ENCODE results near the gene CCN5. TPM values are rescaled to one million over a fixed set of nuclear protein-coding genes. Genes with fewer than 3 reads are reported as not detected.

CCN5 gene
- total RNA-seq, 1 donor from 2014 or later: not detected

DNA sequence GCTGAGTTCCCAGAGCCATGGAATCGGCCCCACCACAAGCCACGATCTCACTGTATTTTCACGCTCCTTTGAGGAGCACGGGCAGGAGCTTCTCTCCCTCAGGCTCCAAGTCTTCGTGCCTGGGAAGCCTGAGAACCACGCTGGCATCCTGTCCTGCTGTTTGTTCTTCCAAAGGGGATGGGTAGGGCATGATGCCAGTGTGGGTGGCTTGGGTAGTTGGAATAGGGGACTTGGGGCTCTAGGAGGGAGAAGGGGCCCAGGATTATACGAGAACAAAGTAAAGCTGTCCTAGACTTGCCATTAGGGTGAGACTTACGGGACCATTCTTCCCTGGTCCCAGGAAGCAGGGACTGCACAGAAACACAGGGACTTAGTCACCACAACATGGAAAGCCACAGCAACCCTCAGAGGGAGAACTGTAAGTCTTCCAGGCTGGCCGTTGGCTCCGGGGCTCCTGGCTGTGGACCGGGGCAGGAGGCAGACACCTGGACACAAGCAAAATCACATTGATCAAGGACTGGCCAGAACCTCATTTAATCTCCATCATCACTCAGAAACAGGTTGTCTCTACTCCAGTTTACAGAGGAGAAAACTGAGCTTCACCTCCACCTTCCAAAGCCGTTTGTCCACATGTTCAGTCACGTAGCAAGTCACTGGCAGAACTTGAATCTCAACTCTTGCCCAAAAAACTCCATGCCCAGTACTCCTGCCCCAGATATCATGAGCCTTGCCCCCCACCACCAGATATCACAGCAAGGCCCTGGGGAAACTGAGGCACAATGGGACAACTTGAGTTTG, 1.3 kb downstream of the CCN5 start:
- no peak for DNase-seq

- DNase-seq: no peak
Measured at GRCh38 chr20:44717986-44718385, 2.8 kb downstream of the CCN5 start.

DNA sequence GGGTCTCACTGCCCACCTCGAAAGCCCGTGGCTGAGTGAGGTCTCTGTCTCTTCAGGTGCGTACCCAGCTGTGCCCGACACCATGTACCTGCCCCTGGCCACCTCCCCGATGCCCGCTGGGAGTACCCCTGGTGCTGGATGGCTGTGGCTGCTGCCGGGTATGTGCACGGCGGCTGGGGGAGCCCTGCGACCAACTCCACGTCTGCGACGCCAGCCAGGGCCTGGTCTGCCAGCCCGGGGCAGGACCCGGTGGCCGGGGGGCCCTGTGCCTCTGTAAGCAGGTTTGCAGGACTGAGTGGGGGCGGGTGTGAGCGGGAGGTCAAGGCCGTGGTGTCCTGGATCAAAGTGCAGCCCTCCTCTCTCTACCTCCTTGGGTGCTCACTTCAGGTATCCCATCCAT, 4.7 kb downstream of the CCN5 start:
- no peak for DNase-seq

- DNase-seq: peak; percentile 30
Measured at GRCh38 chr20:44720621-44720996, 5.4 kb downstream of the CCN5 start.

- no peak for DNase-seq
Measured at GRCh38 chr20:44720997-44721784, 6.0 kb downstream of the CCN5 start.

GRCh38 chr20:44721785-44722054, 6.6 kb downstream of the CCN5 start:
- DNase-seq: no peak

- no peak for DNase-seq
Measured at GRCh38 chr20:44722990-44723389, 7.8 kb downstream of the CCN5 start.

GRCh38 chr20:44723391-44723790, 8.2 kb downstream of the CCN5 start:
- DNase-seq: no peak

- no peak for DNase-seq
Measured at GRCh38 chr20:44723798-44724362, 8.7 kb downstream of the CCN5 start.

GRCh38 chr20:44724423-44725091, 9.4 kb downstream of the CCN5 start:
- no peak for DNase-seq

DNA sequence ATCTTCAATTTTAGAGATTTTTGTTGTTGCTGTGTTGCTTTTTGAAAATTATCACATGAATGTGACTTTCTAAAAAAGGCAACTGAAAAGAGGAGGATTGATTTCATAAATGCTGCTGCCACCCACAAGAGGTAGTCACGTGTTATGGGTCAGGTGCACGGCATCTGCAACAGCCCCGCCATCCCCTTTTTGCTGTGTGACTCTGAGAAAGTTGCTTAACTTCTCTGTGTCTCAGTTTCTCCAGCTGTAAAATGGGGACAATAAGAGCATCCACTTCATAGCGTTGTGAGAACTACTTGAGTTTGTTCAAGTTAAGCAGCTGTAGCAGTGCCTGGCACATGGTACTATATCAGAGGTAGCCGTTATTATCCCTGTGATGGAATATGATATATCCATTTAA, 10.7 kb downstream of the CCN5 start:
- no peak for DNase-seq

- DNase-seq: no peak
Measured at GRCh38 chr20:44727039-44727438, 11.9 kb downstream of the CCN5 start.

- DNase-seq: no peak
Measured at GRCh38 chr20:44727651-44728050, 12.5 kb downstream of the CCN5 start.

- DNase-seq: no peak
Measured at GRCh38 chr20:44728801-44729443, 13.8 kb downstream of the CCN5 start.

DNA sequence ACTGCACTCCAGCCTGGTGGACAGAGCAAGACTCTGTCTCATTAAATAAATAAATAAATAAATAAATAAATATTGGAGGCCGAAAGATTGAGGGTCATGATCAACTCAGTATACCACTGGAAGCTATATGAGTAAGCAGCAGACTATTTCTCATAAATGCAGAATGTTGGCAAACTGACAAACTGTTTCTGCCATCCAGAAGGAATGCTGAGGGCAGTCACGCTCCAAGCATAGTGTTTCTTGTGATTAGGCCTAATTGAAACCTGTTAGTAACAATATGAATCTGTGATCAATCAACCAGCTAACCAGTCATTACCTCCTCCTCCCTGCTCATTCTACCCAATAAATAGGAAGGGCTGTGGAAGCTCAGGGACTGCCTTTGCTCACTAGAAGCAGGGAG, 15.3 kb downstream of the CCN5 start:
- no peak for DNase-seq

- no peak for DNase-seq
Measured at GRCh38 chr20:44731657-44732056, 16.5 kb downstream of the CCN5 start.

DNA sequence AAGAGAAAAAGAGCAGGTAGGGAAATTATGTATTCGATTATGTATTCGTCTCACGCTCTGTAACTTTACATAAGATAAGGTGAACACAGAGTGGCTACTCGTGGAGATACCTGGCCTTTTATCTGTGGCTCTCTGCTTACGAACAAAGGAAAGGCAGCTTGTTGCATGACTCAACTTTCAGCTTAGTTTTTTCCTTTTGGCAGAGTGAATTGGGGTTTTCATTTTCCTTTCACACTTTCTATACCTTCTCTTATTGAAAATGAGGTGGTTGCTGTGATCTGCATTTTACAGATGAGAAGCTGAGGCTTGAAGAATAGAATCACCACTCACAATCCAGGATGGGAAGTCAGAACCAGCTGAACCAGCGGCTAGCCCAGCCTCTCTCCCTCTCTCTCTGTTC, 17.2 kb downstream of the CCN5 start:
- DNase-seq: no peak

DNA sequence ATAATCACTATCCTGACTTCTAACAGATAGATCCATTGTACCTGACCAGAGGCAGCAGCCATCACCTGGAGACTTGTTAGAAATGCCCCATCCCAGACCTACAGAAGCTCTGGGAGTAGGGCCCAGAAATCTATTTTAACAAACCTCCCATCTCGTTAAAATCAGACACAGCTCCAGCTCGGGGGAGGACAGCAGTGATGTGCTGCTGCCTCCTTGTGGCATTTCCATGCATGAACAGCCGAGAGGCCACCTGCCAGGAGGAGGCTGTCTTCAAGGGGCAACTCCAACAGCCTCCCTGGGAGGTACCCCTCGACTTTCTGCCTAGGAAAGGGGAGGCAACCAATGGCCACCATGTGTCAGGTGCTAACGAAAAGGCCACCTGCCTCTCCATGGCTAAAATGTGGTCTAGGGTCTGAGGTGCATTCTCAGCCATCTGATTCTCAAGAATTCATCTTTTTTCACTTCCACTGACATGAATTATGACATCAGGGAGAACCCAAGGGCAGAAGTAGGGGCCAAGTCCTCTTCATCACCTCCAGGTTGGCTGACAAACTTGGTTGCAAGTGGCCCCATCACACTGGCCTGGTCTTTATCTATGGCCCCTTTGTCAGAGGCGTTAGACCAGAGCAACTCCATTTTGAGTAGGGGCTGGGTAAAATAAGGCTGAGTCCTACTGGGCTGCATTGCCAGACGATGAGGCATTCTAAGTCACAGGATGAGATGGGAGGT, 18.3 kb downstream of the CCN5 start:
- peak; percentile 40 for DNase-seq

GRCh38 chr20:44734938-44735337, 19.8 kb downstream of the CCN5 start:
- no peak for DNase-seq

GRCh38 chr20:44735816-44736169, 20.6 kb downstream of the CCN5 start:
- DNase-seq: no peak

- peak; percentile 82 for DNase-seq
Measured at GRCh38 chr20:44736170-44737021, 21.2 kb downstream of the CCN5 start.
